ENCODE results near the gene KRTAP10-8.

The KRTAP10-8 gene

GRCh38 chr21:44603109-44603875, 8.6 kb upstream of the KRTAP10-8 start:
- ATAC-seq = no peak
- TF ChIP-seq ZFP30 (CRISPR knock-in tag; IDR thresholded peaks at IDR 0.05) (no peak), CSDC2 (CRISPR knock-in tag; IDR thresholded peaks at IDR 0.05) (no peak), ZC3H10 (CRISPR knock-in tag; IDR thresholded peaks at IDR 0.05) (no peak), CREB5 (CRISPR knock-in tag; IDR thresholded peaks at IDR 0.05; ENCODE audit: low read depth) (no peak), ZNF8 (CRISPR knock-in tag; IDR thresholded peaks at IDR 0.05) (no peak), SNAI2 (CRISPR knock-in tag; IDR thresholded peaks at IDR 0.05) (no peak), ZNF565 (CRISPR knock-in tag; conservative IDR thresholded peaks at IDR 0.05; ENCODE audit: low read depth) (no peak), ZFP3 (CRISPR knock-in tag; IDR thresholded peaks at IDR 0.05) (no peak), RARB (CRISPR knock-in tag; IDR thresholded peaks at IDR 0.05) (no peak)
- TF ChIP-seq, protein P1, sequence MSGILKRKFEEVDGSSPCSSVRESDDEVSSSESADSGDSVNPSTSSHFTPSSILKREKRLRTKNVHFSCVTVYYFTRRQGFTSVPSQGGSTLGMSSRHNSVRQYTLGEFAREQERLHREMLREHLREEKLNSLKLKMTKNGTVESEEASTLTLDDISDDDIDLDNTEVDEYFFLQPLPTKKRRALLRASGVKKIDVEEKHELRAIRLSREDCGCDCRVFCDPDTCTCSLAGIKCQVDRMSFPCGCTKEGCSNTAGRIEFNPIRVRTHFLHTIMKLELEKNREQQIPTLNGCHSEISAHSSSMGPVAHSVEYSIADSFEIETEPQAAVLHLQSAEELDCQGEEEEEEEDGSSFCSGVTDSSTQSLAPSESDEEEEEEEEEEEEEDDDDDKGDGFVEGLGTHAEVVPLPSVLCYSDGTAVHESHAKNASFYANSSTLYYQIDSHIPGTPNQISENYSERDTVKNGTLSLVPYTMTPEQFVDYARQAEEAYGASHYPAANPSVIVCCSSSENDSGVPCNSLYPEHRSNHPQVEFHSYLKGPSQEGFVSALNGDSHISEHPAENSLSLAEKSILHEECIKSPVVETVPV (CRISPR knock-in tag; IDR thresholded peaks at IDR 0.05) = no peak

GRCh38 chr21:44603911-44604310, 8.0 kb upstream of the KRTAP10-8 start:
- no peak for ATAC-seq
- TF ChIP-seq POU6F1 (CRISPR knock-in tag; IDR thresholded peaks at IDR 0.05; ENCODE audit: borderline replicate concordance, low read depth) (no peak), ZFP3 (CRISPR knock-in tag; IDR thresholded peaks at IDR 0.05) (no peak), CSDC2 (CRISPR knock-in tag; IDR thresholded peaks at IDR 0.05) (no peak), ZNF70 (CRISPR knock-in tag; IDR thresholded peaks at IDR 0.05) (no peak), ZC3H10 (CRISPR knock-in tag; IDR thresholded peaks at IDR 0.05) (no peak), ARNTL (CRISPR knock-in tag; IDR thresholded peaks at IDR 0.05; ENCODE audit: borderline replicate concordance, low read depth) (no peak), ZNF565 (CRISPR knock-in tag; conservative IDR thresholded peaks at IDR 0.05; ENCODE audit: low read depth) (no peak), RARB (CRISPR knock-in tag; IDR thresholded peaks at IDR 0.05) (no peak)
- TF ChIP-seq, protein P2, sequence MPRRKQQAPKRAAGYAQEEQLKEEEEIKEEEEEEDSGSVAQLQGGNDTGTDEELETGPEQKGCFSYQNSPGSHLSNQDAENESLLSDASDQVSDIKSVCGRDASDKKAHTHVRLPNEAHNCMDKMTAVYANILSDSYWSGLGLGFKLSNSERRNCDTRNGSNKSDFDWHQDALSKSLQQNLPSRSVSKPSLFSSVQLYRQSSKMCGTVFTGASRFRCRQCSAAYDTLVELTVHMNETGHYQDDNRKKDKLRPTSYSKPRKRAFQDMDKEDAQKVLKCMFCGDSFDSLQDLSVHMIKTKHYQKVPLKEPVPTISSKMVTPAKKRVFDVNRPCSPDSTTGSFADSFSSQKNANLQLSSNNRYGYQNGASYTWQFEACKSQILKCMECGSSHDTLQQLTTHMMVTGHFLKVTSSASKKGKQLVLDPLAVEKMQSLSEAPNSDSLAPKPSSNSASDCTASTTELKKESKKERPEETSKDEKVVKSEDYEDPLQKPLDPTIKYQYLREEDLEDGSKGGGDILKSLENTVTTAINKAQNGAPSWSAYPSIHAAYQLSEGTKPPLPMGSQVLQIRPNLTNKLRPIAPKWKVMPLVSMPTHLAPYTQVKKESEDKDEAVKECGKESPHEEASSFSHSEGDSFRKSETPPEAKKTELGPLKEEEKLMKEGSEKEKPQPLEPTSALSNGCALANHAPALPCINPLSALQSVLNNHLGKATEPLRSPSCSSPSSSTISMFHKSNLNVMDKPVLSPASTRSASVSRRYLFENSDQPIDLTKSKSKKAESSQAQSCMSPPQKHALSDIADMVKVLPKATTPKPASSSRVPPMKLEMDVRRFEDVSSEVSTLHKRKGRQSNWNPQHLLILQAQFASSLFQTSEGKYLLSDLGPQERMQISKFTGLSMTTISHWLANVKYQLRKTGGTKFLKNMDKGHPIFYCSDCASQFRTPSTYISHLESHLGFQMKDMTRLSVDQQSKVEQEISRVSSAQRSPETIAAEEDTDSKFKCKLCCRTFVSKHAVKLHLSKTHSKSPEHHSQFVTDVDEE (CRISPR knock-in tag; IDR thresholded peaks at IDR 0.05) = no peak

DNA sequence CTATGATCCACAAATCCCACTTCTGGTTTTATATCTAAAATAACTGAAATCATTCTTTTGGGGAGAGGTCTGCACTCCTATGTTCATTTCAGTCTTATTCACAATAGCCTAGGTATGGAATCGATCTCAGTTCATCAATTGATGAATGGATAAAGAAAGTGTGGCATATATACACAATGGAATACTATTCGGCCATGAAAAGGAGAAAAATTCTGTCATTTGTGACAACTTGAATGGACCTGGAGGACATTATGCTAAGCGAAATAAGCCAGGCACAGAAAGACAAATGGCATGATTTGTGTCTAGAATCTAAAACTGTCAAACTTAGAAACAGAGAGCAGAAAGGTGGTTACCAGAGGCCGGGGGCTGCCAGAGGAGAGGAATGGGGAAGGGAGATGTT, 5.4 kb upstream of the KRTAP10-8 start:
- no peak for ATAC-seq
- TF ChIP-seq OSR1 (CRISPR knock-in tag; IDR thresholded peaks at IDR 0.05) (no peak), PPARA (CRISPR knock-in tag; IDR thresholded peaks at IDR 0.05; ENCODE audit: borderline replicate concordance) (no peak), SNAI2 (CRISPR knock-in tag; IDR thresholded peaks at IDR 0.05) (no peak), TOX (CRISPR knock-in tag; IDR thresholded peaks at IDR 0.05; ENCODE audit: borderline replicate concordance) (no peak), CSDC2 (CRISPR knock-in tag; IDR thresholded peaks at IDR 0.05) (no peak), ARNTL (CRISPR knock-in tag; IDR thresholded peaks at IDR 0.05; ENCODE audit: borderline replicate concordance, low read depth) (no peak), POU6F1 (CRISPR knock-in tag; IDR thresholded peaks at IDR 0.05; ENCODE audit: borderline replicate concordance, low read depth) (no peak), PATZ1 (CRISPR knock-in tag; IDR thresholded peaks at IDR 0.05; ENCODE audit: borderline replicate concordance) (no peak), GLIS3 (CRISPR knock-in tag; IDR thresholded peaks at IDR 0.05) (no peak), ZFP3 (CRISPR knock-in tag; IDR thresholded peaks at IDR 0.05) (no peak), ZNF8 (CRISPR knock-in tag; IDR thresholded peaks at IDR 0.05) (no peak)
- TF ChIP-seq, protein P2 (CRISPR knock-in tag; IDR thresholded peaks at IDR 0.05) = no peak

Data from SK-N-SH treated with all-trans-retinoic acid at 6 μM for 48 hours (cell line).